PC-3 (cell line): ENCODE results near the gene DNAJC6. TPM values are rescaled to one million over a fixed set of nuclear protein-coding genes. Genes with fewer than 3 reads are reported as not detected.

Experiments
- ATAC-seq: fragments of 200-7000 bp; cut with Tn5 transposase; 2 replicates; pipeline ENCODE4 v1.9.1; 2020; ENCODE audit warnings: mild to moderate bottlenecking, moderate library complexity
- BruUV-seq: library from RNA; stranded (reverse); fragments of 400-500 nt; replicated peaks from 2 replicates; lab custom pipeline; 2021; lab: Mats Ljungman, UMichigan
- CTCF ChIA-PET: fragments of 300-600 bp; sonication (Branson Sonifier 250); formaldehyde crosslinking; loops from one replicate; lab custom pipeline; 2022; ENCODE audit warnings: antibody characterized with exemption; lab: Charles Lee
- POLR2A ChIA-PET: fragments of 300-600 bp; sonication (Branson Sonifier 250); formaldehyde crosslinking; loops from one replicate; lab custom pipeline; 2022; ENCODE audit warnings: antibody characterized with exemption; ENCODE audit not compliant: unreplicated experiment; lab: Charles Lee
- DNase-seq: peaks from one replicate; pipeline ENCODE4 v3.0.0-alpha.2; 2015
- H2AFZ ChIP-seq: fragments of 300-600 bp; sonication (generic); 2 replicates; pipeline ENCODE4 v1.6.0; 2016; ENCODE audit warnings: antibody characterized with exemption, low read length
- H3F3A ChIP-seq: fragments of 300-600 bp; sonication (generic); one replicate; pipeline ENCODE4 v1.6.0; 2017; ENCODE audit warnings: antibody characterized with exemption, low read length, control low read depth, mild to moderate bottlenecking; ENCODE audit not compliant: unreplicated experiment
- H3K27ac ChIP-seq: fragments of 300-600 bp; sonication (generic); 2 replicates; pipeline ENCODE4 v1.5.1; 2016; ENCODE audit warnings: mild to moderate bottlenecking, low read length
- H3K27me3 ChIP-seq: fragments of 300-600 bp; sonication (generic); 2 replicates; pipeline ENCODE4 v1.6.1; 2016; ENCODE audit warnings: low read length, mixed read lengths
- H3K36me3 ChIP-seq: fragments of 300-600 bp; sonication (generic); 2 replicates; pipeline ENCODE4 v1.6.1; 2016; ENCODE audit warnings: low read depth, mixed run types, low read length, mixed read lengths
- H3K4me1 ChIP-seq: fragments of 300-600 bp; sonication (generic); 2 replicates; pipeline ENCODE4 v1.5.1; 2016; ENCODE audit warnings: low read length; ENCODE audit not compliant: insufficient read depth
- H3K4me2 ChIP-seq: fragments of 300-600 bp; sonication (generic); 2 replicates; pipeline ENCODE4 v1.6.0; 2016; ENCODE audit warnings: low read length
- H3K4me3 ChIP-seq: fragments of 300-600 bp; sonication (generic); 2 replicates; pipeline ENCODE4 v1.5.1; 2016; ENCODE audit warnings: mild to moderate bottlenecking, low read length, mixed read lengths
- H3K79me2 ChIP-seq: fragments of 300-600 bp; sonication (generic); 2 replicates; pipeline ENCODE4 v1.6.1; 2017; ENCODE audit warnings: low read length, mixed read lengths
- H3K9ac ChIP-seq: fragments of 300-600 bp; sonication (generic); 2 replicates; pipeline ENCODE4 v1.6.0; 2016; ENCODE audit warnings: mild to moderate bottlenecking, low read length
- H3K9me2 ChIP-seq: fragments of 300-600 bp; sonication (generic); replicated peaks from 2 replicates; pipeline ENCODE4 v1.6.1; 2016; ENCODE audit warnings: mixed run types, low read length, mixed read lengths
- H3K9me3 ChIP-seq: fragments of 300-600 bp; sonication (generic); 2 replicates; pipeline ENCODE4 v1.6.1; 2016; ENCODE audit warnings: low read length, mixed read lengths
- H4K20me1 ChIP-seq: fragments of 300-600 bp; sonication (generic); 2 replicates; pipeline ENCODE4 v1.6.1; 2016; ENCODE audit warnings: low read length, mixed read lengths
- EZH2 ChIP-seq: fragments of 300-600 bp; sonication (generic); IDR thresholded peaks from one replicate; pipeline ENCODE4 v1.6.1; 2017; ENCODE audit warnings: antibody characterized with exemption, mild to moderate bottlenecking, low read length; ENCODE audit not compliant: unreplicated experiment
- EZH2phosphoT487 ChIP-seq: fragments of 300-600 bp; sonication (generic); IDR thresholded peaks from 2 replicates; pipeline ENCODE4 v1.6.1; 2018; ENCODE audit warnings: mild to moderate bottlenecking, antibody characterized with exemption, low read length, borderline replicate concordance
- intact Hi-C: fragments of 100-400 bp; cut with micrococcal nuclease; formaldehyde crosslinking; loops from 2 replicates; pipeline ENCODE4 v1.9.0; 2023
- total RNA-seq: library from RNA; depleted of rRNA; stranded (reverse); fragments of >200 nt; gene quantifications from 2 replicates; pipeline ENCODE4 v1.2.3, GENCODE V29; 2014
- TF ChIP-seq, protein P1 (sequence below): fragments of 300-600 bp; sonication (generic); conservative IDR thresholded peaks from 2 replicates; pipeline ENCODE4 v1.5.1; 2017; ENCODE audit warnings: antibody characterized with exemption, low read depth, mild to moderate bottlenecking, low read length

DNAJC6 gene
- total RNA-seq, 1 experiment from 2014 or later, result 3.0 TPM

DNA sequence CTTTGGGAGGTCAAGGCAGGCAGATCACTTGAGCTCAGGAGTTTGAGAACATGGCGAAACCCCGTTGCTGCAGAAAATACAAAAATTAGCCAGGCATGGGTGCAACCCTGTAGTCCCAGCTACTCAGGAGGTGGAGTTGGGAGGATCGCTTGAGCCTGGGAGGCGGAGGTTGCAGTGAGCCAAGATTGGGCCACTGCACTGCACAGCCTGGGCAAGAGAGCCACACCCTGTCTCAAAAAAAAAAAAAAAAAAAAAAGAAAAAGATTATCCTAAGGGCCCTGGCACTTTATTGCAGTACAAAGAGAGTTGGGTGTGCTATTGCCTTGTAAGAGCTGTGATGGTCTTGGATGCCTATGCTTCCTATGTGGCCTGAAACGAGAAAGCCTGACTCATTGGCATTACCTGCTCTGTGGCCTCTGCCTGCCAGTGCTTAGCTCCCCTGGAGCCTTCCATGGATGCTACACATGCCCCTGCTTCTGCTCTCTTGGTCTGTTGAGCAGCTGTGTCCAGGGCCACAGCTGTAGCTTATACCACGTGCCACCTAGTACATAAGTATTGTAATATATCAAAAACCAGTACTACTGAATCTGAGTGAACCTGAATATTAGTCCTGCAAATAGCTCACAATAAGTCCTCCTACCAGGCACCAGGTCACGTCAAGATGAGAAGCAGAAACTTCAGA is 45.8 kb downstream of the DNAJC6 start:
- Histone ChIP-seq H3K79me2 (no peaks in the 10 kb centered on the region), H3F3A (no peaks in the 10 kb centered on the region), H3K9me3 (no peaks in the 10 kb centered on the region), H3K27me3 (no peaks in the 10 kb centered on the region), H2AFZ (no peak overlapping the region), H3K4me3 (no peak overlapping the region), H3K4me2 (no peak overlapping the region), H3K9ac (no peak overlapping the region), H3K27ac (no peak overlapping the region), H3K9me2 (no peaks in the 10 kb centered on the region), H3K4me1 (no peaks in the 10 kb centered on the region), H3K36me3 (no peaks in the 10 kb centered on the region), H4K20me1 (no peaks in the 10 kb centered on the region)
- no TSS peak for BruUV-seq
- POLR2A ChIA-PET, result no interaction called here
- TF ChIP-seq EZH2 (no peak), EZH2phosphoT487 (no peak)
- TF ChIP-seq, protein P1, sequence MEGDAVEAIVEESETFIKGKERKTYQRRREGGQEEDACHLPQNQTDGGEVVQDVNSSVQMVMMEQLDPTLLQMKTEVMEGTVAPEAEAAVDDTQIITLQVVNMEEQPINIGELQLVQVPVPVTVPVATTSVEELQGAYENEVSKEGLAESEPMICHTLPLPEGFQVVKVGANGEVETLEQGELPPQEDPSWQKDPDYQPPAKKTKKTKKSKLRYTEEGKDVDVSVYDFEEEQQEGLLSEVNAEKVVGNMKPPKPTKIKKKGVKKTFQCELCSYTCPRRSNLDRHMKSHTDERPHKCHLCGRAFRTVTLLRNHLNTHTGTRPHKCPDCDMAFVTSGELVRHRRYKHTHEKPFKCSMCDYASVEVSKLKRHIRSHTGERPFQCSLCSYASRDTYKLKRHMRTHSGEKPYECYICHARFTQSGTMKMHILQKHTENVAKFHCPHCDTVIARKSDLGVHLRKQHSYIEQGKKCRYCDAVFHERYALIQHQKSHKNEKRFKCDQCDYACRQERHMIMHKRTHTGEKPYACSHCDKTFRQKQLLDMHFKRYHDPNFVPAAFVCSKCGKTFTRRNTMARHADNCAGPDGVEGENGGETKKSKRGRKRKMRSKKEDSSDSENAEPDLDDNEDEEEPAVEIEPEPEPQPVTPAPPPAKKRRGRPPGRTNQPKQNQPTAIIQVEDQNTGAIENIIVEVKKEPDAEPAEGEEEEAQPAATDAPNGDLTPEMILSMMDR, result no peak
- intact Hi-C loops, result no loop called here
- DNase-seq (no peak), ATAC-seq (no peak)
- CTCF ChIA-PET, result no interaction called here

DNA sequence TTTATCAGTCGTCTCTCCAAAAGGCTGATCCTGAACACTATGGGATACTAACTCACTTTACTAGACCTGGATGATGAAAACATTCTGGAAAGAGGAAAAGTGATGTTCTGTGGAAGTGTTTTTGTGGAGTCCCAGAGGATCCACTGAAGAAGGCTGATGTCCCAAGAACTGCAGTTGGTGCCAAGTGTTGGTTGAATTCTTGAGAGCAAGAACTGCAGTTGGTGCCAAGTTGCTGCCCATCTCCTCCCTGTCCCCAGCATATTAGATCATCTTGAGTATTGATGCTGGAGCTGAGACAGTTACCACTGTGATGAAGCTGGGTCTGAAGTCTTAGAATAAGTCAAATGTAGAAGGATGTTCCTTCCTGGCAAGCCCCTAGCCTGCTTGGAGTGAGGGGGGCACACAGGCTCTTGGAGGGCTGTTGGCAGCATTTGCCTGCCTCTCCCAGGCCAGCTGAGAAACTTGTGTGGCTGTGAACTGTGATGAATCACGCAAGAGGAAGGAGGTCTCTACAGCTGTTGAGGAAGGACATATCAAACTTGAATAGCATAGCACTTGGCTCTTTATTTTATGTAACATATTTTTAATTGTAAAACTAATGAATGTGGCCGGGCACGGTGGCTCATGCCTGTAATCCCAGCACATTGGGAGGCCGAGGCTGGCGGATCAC is 48.1 kb downstream of the DNAJC6 start:
- no peak overlapping the region for H3K9ac ChIP-seq
- no peaks in the 10 kb centered on the region for H4K20me1 ChIP-seq
- H3K27ac ChIP-seq, result no peak overlapping the region
- H3K4me2 ChIP-seq, result no peak overlapping the region
- H3K36me3 ChIP-seq, result no peaks in the 10 kb centered on the region
- 0 out of 2 replicates have a peak, but pooled peaks cover 5% of the 10 kb centered on the region for H3K4me1 ChIP-seq
- ChIA-PET CTCF (no interaction called here), POLR2A (no interaction called here)
- no peaks in the 10 kb centered on the region for H3K79me2 ChIP-seq
- no peaks in the 10 kb centered on the region for H3K27me3 ChIP-seq
- H2AFZ ChIP-seq, result no peak overlapping the region
- DNase-seq, result no peak
- no peaks in the 10 kb centered on the region for H3K9me3 ChIP-seq
- no TSS peak for BruUV-seq
- intact Hi-C loops, result no loop called here
- H3K9me2 ChIP-seq, result no peaks in the 10 kb centered on the region
- no peaks in the 10 kb centered on the region for H3F3A ChIP-seq
- no peak for ATAC-seq
- H3K4me3 ChIP-seq, result no peak overlapping the region
- TF ChIP-seq, protein P1, result no peak
- no peak for TF ChIP-seq EZH2phosphoT487
- TF ChIP-seq EZH2, result no peak

DNA sequence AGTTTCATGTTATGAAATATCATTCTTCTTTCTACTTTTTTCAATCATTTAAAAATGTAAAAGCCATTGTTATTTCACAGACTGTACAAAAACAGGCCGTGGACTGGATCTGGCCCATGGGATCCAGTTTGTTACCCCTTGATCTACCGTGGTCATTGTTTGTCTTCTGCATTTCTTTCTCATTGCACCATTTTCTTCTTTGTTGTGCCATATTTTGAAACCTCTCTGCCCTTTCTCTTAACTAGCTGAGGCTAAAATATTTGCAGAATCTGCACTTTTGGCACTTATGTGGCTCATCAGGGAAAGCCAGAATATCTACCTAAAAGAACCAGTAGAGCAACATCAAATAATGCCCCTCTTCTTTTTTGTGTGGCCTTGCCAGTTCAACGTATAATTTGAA is 50.5 kb downstream of the DNAJC6 start:
- no peak for TF ChIP-seq EZH2phosphoT487
- no peak for TF ChIP-seq EZH2
- TF ChIP-seq, protein P1, result no peak
- Histone ChIP-seq H3K9me2 (no peaks in the 10 kb centered on the region), H3K4me1 (0 out of 2 replicates have a peak, but pooled peaks cover 5% of the 10 kb centered on the region), H3K9me3 (no peaks in the 10 kb centered on the region), H4K20me1 (no peaks in the 10 kb centered on the region), H3K9ac (no peak overlapping the region), H3F3A (no peaks in the 10 kb centered on the region), H3K36me3 (no peaks in the 10 kb centered on the region), H2AFZ (no peak overlapping the region), H3K79me2 (no peaks in the 10 kb centered on the region), H3K4me2 (no peak overlapping the region), H3K4me3 (no peak overlapping the region), H3K27me3 (no peaks in the 10 kb centered on the region), H3K27ac (no peak overlapping the region)
- ChIA-PET CTCF (no interaction called here), POLR2A (no interaction called here)
- no TSS peak for BruUV-seq
- ATAC-seq (no peak), DNase-seq (no peak)
- intact Hi-C loops, result no loop called here
